HUES6 (cell line): ENCODE measurements around the gene DRAXIN.
A peak's percentile ranks its signal among the peaks of the same experiment; 100 is the strongest.

Experiments used
- H3K27ac ChIP-seq: 2 replicates; pipeline ENCODE4 v1.7.0; 2013; ENCODE audit warnings: low read depth, mild to moderate bottlenecking, low read length, inconsistent platforms
- H3K27me3 ChIP-seq: 2 replicates; pipeline ENCODE4 v1.6.1; 2013; ENCODE audit warnings: low read length; ENCODE audit not compliant: control insufficient read depth, insufficient read depth
- H3K36me3 ChIP-seq: 2 replicates; pipeline ENCODE4 v1.6.1; 2013; ENCODE audit warnings: low read length; ENCODE audit not compliant: control insufficient read depth, insufficient read depth
- H3K4me1 ChIP-seq: 2 replicates; pipeline ENCODE4 v1.6.1; 2013; ENCODE audit warnings: low read length; ENCODE audit not compliant: control insufficient read depth, insufficient read depth
- H3K4me3 ChIP-seq: 2 replicates; pipeline ENCODE4 v1.5.1; 2013; ENCODE audit warnings: low read depth, low read length
- H3K9ac ChIP-seq: one replicate; pipeline ENCODE4 v1.6.1; 2013; ENCODE audit warnings: mild to moderate bottlenecking, low read length
- H3K9me3 ChIP-seq: 2 replicates; pipeline ENCODE4 v1.6.1; 2013; ENCODE audit warnings: low read depth, low read length; ENCODE audit not compliant: control insufficient read depth, insufficient read depth

Gene DRAXIN

GRCh38 chr1:11658542-11658941 lies 33.0 kb upstream of the DRAXIN start:
- Histone ChIP-seq H3K9me3 (no peaks in the 10 kb centered on the region), H3K27me3 (peaks cover 14% of the 10 kb centered on the region), H3K9ac (no peak overlapping the region), H3K36me3 (peaks cover 41% of the 10 kb centered on the region), H3K4me3 (no peak overlapping the region), H3K4me1 (peaks cover 13% of the 10 kb centered on the region), H3K27ac (no peak overlapping the region)

DNA sequence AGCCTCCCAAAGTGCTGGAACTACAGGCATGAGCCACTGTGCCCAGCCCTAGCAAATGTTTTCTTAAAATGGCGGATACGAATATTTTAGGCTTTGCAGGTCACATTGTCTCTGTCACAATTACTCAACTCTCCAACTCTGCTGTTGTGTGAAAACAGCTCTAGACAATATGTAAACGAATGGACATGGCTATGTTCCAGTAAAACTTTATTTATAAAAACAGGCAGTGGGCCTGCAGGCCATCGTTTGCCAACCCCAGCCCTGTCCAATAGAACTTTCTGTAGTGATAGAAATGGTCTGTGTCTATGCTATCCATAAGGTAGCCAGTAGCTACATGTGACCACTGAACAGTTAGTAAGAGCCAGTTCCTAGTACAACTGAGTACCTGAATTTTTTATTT lies 31.8 kb upstream of the DRAXIN start:
- peaks cover 9% of the 10 kb centered on the region; the same call in 1 of the 2 replicates for H3K4me1 ChIP-seq
- H3K4me3 ChIP-seq: no peak overlapping the region
- H3K27ac ChIP-seq: no peak overlapping the region
- H3K36me3 ChIP-seq: peaks cover 41% of the 10 kb centered on the region
- H3K27me3 ChIP-seq: peaks cover 11% of the 10 kb centered on the region; the same call in 1 of the 2 replicates
- no peaks in the 10 kb centered on the region for H3K9me3 ChIP-seq
- no peak overlapping the region for H3K9ac ChIP-seq

GRCh38 chr1:11661103-11661502 lies 30.4 kb upstream of the DRAXIN start:
- H3K4me3 ChIP-seq: no peak overlapping the region
- H3K36me3 ChIP-seq: peaks cover 38% of the 10 kb centered on the region
- no peak overlapping the region for H3K9ac ChIP-seq
- no peak overlapping the region for H3K27ac ChIP-seq
- no peaks in the 10 kb centered on the region for H3K9me3 ChIP-seq
- peaks cover 7% of the 10 kb centered on the region; the same call in 1 of the 2 replicates for H3K27me3 ChIP-seq
- no peaks in the 10 kb centered on the region for H3K4me1 ChIP-seq

DNA sequence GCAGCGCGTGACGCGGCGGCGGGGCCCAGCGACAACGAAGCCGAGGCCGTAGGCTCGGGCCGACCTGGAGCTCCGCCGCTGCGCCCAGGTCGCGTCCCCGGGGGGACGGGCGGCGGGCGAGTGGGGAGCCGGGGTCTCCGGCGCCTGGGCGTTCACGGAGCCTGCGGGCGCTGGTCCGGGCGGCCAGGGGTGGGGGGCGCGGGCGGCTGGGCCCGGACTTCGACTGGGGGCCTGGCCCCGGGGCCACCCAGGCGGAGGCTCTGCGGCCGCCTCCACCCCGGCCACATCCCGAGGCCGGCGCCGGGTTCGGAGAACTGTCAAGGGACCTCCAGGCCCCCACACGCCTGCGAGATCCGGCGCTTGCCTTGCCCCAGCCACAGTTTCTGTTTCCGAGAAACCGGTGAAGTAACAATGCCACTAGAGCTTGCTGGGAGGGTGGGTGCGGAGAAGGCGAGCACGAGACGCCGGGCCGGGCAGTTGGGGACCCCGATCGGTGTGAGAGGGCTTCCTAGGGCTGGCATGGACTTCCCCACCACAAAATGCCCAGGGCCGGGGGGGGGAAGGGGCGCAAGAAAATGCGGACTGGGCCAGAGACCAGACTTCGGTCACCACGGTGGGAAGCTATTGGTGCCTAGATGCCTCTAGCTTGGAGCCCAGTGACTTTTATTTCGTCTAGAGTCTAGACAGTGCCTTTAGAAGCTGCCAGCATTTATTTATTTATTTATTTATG lies 27.0 kb upstream of the DRAXIN start:
- Histone ChIP-seq H3K9me3 (no peaks in the 10 kb centered on the region), H3K4me3 (peak overlapping the region; percentile 67), H3K36me3 (peaks cover 38% of the 10 kb centered on the region), H3K27ac (peak overlapping the region; percentile 66; the same call in 1 of the 2 replicates), H3K27me3 (peaks cover 7% of the 10 kb centered on the region; the same call in 1 of the 2 replicates), H3K4me1 (no peaks in the 10 kb centered on the region), H3K9ac (peak overlapping the region; percentile 81)

DNA sequence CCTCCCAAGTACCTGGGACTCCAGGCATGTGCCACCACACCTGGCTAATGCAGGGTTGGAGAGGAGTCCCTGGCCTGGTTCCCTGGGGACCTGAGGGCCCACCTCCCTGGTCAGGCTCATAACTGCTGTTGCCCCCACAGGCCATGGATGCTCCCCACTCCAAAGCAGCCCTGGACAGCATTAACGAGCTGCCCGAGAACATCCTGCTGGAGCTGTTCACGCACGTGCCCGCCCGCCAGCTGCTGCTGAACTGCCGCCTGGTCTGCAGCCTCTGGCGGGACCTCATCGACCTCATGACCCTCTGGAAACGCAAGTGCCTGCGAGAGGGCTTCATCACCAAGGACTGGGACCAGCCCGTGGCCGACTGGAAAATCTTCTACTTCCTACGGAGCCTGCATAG lies 23.0 kb upstream of the DRAXIN start:
- H3K9ac ChIP-seq: no peak overlapping the region
- H3K9me3 ChIP-seq: no peaks in the 10 kb centered on the region
- H3K27me3 ChIP-seq: peaks cover 3% of the 10 kb centered on the region; the same call in 1 of the 2 replicates
- H3K4me1 ChIP-seq: no peaks in the 10 kb centered on the region
- H3K27ac ChIP-seq: no peak overlapping the region
- H3K4me3 ChIP-seq: no peak overlapping the region
- H3K36me3 ChIP-seq: peaks cover 53% of the 10 kb centered on the region

DNA sequence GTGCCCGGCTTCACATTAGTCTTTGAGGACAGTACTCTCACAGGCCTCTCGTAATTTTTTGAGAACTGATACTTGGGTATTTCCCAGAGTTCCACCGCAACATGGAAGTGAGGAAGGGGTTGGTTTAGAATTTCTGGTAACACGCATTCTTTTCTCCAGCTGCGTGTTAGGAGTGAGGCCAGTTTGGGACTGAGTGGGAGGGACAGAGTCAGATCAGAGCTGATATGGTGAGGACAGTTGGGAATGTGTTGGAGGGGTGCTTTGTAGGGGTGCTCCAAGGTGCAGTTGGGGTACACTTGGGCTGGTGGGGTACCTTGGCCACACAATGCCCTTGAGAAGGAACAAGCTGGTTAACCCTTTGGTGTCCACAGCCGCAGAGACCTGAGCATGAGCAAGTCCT lies 20.8 kb upstream of the DRAXIN start:
- Histone ChIP-seq H3K36me3 (peaks cover 73% of the 10 kb centered on the region), H3K27ac (no peak overlapping the region), H3K4me1 (no peaks in the 10 kb centered on the region), H3K9me3 (no peaks in the 10 kb centered on the region), H3K4me3 (no peak overlapping the region), H3K9ac (no peak overlapping the region), H3K27me3 (no peaks in the 10 kb centered on the region)

GRCh38 chr1:11671205-11671543 lies 20.3 kb upstream of the DRAXIN start:
- Histone ChIP-seq H3K9ac (no peak overlapping the region), H3K4me3 (no peak overlapping the region), H3K27ac (no peak overlapping the region), H3K27me3 (no peaks in the 10 kb centered on the region), H3K9me3 (no peaks in the 10 kb centered on the region), H3K4me1 (no peaks in the 10 kb centered on the region), H3K36me3 (peaks cover 77% of the 10 kb centered on the region)

GRCh38 chr1:11671544-11672286 lies 19.8 kb upstream of the DRAXIN start:
- H3K36me3 ChIP-seq: peaks cover 83% of the 10 kb centered on the region

GRCh38 chr1:11673089-11673769 lies 18.3 kb upstream of the DRAXIN start:
- Histone ChIP-seq H3K4me1 (no peaks in the 10 kb centered on the region), H3K27me3 (no peaks in the 10 kb centered on the region), H3K9ac (no peak overlapping the region), H3K9me3 (no peaks in the 10 kb centered on the region), H3K4me3 (no peak overlapping the region), H3K27ac (no peak overlapping the region), H3K36me3 (peaks cover 86% of the 10 kb centered on the region)

More at GRCh38 chr1:11671544-11672286, 19.8 kb upstream of the DRAXIN start:
- Histone ChIP-seq H3K27ac (no peak overlapping the region), H3K9me3 (no peaks in the 10 kb centered on the region), H3K4me3 (no peak overlapping the region), H3K4me1 (no peaks in the 10 kb centered on the region), H3K27me3 (no peaks in the 10 kb centered on the region), H3K9ac (no peak overlapping the region)

DNA sequence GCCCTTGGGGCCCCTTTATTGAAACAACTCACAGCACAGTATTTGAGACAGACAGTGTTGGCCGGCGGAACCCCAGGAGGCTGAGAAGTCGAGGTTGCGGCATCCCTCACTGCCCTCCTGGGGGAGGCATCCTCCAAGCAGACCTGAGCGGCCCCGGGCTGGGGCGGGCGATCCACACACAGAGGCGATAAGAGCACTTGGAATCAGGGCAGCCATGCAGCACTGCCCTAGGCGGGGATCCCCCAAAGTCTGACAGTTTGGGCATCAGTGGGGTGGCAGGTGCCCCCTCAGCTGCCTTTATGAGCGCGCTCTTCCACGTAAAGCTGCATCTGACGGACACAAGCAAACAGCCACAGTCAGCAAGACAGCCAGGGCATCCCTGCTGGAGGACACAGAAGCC lies 17.0 kb upstream of the DRAXIN start:
- H3K36me3 ChIP-seq: peaks cover 87% of the 10 kb centered on the region

DNA sequence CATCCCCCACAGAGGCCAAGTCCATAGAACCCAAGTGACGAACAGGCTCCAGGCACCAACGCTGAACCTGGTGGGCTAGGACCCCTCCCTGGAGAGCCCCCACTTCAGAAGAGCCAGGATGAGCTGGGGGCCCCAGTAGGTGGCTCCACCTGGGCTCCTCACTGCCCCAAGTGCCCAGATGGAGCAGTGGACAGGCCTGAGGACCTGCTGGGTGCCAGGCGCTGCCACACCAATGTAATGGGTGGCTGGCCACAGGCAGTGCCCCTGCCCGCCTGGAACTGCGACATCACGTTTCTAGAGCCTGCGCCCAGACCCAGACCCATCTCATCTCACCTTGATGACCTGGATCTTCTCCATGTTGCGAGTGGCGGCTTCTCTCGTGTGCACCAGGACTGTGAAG lies 16.2 kb upstream of the DRAXIN start:
- Histone ChIP-seq H3K9ac (no peak overlapping the region), H3K4me1 (peaks cover 7% of the 10 kb centered on the region), H3K9me3 (no peaks in the 10 kb centered on the region), H3K4me3 (no peak overlapping the region), H3K27ac (no peak overlapping the region), H3K36me3 (peaks cover 87% of the 10 kb centered on the region), H3K27me3 (no peaks in the 10 kb centered on the region)

More for the DNA sequence above, 17.0 kb upstream of the DRAXIN start:
- Histone ChIP-seq H3K27me3 (no peaks in the 10 kb centered on the region), H3K27ac (no peak overlapping the region), H3K9me3 (no peaks in the 10 kb centered on the region), H3K4me3 (no peak overlapping the region), H3K4me1 (peaks cover 4% of the 10 kb centered on the region), H3K9ac (no peak overlapping the region)
